GM12891 (cell line): ENCODE data around the gene AMBRA1.

Source experiments
- PAX5 ChIP-seq: IDR thresholded peaks from 2 replicates; pipeline ENCODE4 v1.6.1; 2011; ENCODE audit warnings: low read length, moderate library complexity, mild to moderate bottlenecking; ENCODE audit not compliant: insufficient read depth, severe bottlenecking
- POLR2A ChIP-seq: IDR thresholded peaks from 2 replicates; pipeline ENCODE4 v1.6.1; 2011; ENCODE audit warnings: low read depth, low read length, control low read depth
- POLR2AphosphoS5 ChIP-seq: IDR thresholded peaks from 2 replicates; pipeline ENCODE4 v1.6.1; 2011; ENCODE audit warnings: low read depth, low read length, control low read depth
- SPI1 ChIP-seq: IDR thresholded peaks from 2 replicates; pipeline ENCODE4 v1.6.1; 2011; ENCODE audit warnings: low read depth, low read length, control low read depth
- TAF1 ChIP-seq: IDR thresholded peaks from 2 replicates; pipeline ENCODE4 v1.6.1; 2011; ENCODE audit warnings: low read depth, low read length, control low read depth

- TF ChIP-seq POLR2A: no peak
- no peak for TF ChIP-seq POLR2AphosphoS5
- no peak for TF ChIP-seq SPI1
- no peak for TF ChIP-seq PAX5
- TF ChIP-seq TAF1: no peak
Observed at GRCh38 chr11:46374815-46375214, 219.0 kb downstream of the AMBRA1 start.
